Cerebellar nuclear complex (tissue), 1 donor: ENCODE results near the gene CRISPLD2.
"Not testable (repeated sequence)": the region's sequence is repeated elsewhere in the genome, so short reads cannot be mapped to it uniquely, and the experiment has no call there.

Experiments used
- DNase-seq, 2 experiments: peaks; one replicate each; lab custom pipeline; 2025; lab: John Stamatoyannopoulos, UW

CRISPLD2 gene

DNA sequence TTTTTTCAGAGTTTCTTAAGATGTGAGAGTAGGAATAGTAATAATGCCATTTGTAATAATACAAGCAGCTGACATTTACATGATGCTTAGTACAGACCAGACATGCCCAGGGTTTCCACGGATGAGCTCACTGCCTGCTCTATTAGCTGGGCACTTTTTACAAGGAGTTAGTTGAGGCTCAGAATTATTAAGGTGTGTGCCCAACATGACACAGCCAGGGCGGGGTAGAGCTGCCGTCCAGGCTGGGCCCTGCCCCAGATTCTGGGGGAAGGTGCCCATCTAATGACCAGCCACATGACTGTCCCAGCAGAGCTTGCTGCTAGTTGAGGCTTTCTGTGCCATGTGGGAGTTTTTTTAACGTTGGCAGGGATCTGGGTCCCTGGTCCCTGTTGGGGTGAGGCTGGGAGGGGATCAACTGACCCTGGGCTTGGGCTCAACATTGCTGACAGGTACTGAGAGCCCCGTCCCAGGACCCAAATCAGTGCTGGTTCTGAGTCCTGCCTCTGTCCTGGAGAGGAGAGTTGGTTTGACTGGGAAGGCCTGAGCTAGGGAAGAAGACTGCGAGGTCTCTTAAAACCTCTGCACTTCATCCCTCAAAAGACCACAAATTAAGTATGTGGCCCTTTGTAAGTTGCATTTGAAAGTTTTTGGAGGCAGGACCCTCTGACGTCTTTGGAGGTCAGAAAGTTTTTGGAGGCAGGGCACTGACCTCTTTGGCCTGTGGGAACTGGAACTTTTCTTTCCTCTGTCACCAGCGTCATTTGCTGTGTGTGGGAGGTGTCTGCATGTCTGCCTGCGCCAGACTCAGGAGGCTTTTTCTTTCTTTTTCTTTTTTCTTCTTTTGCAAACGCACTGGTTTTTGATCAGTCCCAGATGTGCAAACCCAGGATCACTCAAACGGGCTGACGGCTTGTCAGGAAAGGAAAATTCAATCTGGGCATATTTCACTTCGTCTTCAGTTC, 2.2 kb downstream of the CRISPLD2 start:
- no peak for DNase-seq

DNA sequence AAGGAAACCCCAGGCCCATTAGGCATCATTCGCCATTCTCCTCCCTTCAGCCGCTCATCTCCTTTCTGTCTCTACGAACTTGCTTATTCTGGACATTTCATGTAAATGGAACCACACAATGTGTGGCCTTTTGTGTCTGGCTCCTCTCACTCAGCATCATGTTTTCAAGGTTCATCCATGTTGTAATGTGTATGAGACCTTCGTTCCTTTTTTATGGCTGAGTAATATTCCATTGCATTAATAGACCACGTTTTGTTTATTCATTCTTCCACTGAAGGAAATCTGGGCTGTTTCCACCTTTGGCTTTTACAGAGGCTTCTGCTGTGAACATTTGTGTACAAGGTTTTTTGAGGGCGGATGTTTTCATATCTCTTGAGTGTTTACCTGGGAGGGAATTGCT, 3.2 kb downstream of the CRISPLD2 start:
- DNase-seq: no peak

DNA sequence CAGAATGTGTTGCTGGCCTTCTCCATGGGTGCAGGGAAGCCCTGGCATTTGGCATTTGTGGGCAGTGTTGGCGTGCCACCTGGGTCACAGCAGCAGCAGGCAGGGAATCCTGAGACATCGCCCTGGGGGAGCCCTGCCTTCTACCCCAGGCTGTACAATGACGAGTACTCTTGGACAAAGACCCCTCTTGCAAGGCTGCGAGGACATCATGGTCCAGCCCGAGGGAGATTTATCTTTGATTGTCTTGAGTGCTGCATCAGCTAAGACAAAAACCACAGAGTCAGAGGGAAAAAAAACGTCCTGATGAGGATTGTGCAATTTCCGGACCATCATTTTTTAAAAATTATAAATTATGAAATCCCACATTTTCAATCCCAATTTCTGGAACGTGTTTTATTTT, 3.7 kb downstream of the CRISPLD2 start:
- DNase-seq: no peak

DNA sequence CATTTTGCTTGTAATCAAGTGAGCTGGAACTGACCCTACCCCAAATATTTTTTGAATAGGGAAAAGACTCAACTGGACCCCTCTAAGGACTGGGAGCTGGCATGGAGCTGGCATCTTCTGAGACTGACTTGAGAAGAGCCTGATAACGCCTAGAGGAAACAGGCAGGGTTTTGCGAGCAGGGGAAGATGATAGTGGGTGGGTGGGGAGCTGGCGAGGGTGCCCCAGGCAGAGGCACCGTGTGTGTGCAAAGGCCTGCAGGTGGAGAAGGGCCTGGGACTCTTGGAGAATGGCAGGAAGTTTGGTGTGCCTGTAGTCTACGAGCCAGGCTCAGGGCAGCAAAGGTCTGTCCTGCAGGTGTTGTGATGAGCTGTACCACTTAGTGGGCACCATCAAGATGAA, 4.1 kb downstream of the CRISPLD2 start:
- DNase-seq: no peak

DNA sequence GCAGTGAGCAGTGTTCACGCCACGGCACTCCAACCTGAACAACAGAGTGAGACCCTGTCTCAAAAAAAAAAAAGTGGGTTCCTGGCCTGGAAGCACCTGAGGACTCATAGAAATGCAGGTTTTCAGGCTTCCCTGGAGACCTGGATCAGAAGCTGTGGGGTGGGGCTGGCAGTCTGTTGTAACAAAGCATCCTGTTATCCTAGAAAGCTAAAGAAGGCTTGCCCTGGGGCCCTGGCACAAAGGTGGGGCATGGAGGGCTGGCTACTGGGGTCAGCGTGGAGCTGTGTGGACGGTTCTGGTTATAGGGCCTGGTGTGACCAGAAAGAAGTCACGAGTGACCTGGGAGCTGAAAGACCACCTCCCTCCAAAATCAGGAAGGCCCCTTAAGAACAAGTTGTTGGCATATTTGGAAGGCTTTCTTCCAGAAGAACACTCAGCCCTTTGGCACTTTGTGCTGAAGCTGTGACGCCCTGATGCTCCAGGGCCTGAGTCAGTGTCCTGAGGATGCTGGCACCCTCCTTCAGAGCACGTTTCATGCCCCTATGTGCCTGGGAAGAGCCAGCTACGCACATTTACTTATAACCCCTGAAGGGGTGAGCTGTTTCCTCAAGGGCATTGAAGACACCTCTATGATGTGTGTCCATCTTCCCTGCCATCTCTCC, 6.2 kb downstream of the CRISPLD2 start:
- DNase-seq: no peak

DNA sequence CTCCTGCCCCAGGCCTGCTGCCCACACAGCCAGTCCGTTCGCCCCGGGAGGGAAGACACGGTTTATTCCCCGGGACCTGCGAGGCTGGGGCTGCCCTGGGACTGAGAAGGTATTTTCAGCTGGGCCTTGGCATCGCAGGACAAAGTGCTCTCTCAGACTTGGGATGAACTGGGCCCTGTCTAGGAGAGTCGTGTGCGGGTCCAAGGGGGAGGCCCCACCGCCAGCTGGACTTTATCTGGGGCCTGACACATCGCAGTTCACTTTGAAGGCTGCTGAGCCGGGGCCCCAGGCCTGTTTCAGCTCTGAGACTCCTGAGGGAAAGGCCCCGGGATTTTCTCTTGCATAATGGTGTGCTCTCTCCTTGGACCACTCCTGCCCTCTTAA, 6.8 kb downstream of the CRISPLD2 start:
- DNase-seq: no peak

DNA sequence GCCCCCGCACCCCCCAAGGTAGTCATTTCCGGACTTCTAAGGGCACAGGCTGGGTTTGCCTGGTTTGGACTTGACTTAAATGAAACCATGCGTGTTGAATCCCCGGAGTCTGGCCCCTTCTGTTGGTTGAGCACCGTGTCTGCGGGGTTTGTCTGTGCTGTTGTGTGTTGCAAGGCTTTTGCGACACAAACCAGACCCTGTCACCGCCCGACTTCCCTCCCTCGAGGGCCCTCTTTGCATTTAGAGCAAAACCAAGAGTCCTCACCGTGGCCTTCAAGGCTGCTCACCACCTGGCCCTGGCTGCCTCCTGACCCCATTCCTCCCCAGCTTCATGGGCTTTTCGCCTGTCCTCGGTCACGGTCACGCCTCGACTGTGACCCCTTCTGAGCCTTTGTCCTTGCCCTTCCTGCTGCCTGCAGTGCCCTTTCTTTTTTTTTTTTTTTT, 7.4 kb downstream of the CRISPLD2 start:
- no peak for DNase-seq

DNA sequence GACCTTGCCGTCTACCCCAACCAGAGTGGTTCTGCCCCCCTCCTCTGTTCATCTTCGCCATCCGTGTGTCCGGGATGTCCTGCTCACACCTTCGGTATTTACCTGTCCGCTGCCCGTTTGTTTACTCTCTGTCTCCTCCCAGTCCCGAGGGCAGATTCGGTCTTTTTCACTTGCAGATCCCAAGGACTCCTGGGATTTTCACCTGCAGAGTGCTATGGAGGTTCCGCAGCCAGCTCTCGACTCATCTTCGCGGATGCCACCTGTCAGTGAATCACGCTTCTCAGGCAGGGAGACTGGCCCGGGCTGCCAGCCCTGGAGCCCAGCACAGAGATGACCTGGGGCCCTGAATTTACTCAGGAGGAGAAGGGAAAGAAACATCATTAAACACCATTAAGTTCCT, 8.1 kb downstream of the CRISPLD2 start:
- no peak for DNase-seq

DNA sequence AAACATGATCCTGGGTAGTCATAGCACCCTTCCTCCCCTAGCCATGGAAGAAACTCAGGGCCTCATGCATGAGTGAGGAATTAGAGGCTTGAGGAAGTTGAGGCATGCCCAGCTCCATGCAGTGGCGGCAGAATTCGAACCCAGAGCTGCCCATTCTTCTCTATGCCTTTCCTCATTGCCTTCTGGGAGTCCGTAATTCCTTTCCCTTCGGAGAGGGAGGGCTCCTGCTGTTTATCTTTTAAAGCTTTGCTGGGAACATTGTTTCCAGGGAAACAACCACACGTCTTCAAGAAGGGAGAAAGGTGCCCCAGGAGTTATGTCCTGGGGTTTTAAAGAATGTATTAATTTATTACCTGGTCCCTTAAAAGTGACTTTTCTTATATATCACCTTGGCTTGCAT, 8.5 kb downstream of the CRISPLD2 start:
- DNase-seq: no peak

DNA sequence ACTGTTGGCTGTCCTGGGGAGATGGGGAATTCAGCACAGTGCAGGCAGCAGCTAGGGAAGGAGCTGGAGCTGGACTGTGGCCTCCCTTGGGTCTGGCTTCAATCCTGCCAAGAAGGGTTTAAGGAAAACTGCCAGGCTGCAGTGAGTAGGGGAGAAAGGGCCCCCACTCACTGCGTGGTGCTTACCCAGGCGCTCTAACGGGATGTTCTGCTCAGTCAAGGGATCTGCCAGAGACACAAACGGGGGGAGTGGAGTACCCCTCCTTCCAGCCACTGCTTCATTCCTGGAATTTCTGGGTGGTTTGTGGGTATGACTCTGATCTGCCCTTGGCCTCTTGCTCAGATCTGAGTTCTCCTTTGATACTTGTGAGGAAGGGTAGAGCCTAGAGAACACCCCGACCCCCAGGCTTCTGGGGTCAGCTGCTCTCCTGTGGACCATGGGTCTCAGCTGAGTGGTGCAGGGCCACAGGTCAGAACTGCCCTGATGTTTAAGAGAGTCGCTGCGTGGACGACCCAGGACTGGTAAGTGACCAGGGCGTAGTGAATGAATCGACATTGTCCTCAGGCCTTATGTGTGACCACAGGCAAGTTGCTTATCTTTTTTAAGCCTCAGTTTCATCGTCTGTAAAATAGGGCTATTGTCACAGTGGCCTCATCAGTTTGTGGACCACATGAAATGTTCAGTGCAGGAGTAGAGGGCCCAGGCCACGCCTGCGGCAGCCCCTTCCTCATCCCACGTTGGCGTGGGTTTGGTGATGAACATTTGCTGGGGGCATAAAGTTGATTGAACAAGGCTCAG, 9.6 kb downstream of the CRISPLD2 start:
- DNase-seq: no peak

DNA sequence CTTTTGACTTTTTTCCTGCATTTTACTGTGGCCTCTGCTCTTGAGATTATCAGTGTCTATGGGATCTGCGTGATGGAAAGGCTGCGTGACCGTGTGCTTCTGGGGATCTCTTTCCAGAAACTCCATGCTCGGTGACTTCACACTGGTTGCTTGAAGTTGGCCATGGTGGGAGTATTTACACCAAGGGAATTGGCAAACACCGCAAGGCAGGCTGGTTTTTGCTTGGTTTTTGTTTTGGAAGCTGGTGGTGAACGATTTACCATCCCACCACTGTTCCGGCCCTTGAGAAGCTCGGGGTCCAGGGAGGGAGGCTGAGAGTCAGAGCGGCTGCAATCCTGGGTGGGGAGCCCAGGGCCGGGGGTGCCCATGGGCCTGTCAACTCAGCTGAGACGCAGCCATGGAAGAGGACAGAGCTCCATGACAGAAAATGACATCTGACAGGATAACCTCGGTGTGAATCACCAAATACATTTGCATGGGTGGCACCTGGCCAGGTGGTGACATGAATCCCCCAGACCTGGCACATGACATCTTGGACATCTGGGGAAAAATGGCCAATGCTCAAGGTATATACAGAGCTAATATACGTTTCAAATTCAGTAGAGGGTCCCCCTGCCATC, 11.1 kb downstream of the CRISPLD2 start:
- DNase-seq: no peak

DNA sequence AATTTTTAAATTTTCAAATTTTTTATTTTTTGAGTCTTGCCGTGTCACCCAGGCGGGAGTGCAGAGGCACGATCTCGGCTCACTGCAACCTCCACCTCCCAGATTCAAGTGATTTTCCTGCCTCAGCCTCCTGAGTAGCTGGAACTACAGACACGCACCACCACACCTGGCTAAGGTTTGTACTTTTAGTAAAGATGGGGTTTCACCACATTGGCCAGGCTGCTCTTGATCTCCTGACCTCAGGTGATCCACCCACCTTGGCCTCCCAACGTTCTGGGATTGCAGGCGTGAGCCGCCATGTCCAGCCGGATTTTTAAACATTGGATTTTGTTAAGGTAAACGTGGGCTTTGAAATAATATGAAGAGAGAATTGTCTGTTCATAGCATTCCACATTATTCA, 11.9 kb downstream of the CRISPLD2 start:
- DNase-seq: not testable (repeated sequence)

DNA sequence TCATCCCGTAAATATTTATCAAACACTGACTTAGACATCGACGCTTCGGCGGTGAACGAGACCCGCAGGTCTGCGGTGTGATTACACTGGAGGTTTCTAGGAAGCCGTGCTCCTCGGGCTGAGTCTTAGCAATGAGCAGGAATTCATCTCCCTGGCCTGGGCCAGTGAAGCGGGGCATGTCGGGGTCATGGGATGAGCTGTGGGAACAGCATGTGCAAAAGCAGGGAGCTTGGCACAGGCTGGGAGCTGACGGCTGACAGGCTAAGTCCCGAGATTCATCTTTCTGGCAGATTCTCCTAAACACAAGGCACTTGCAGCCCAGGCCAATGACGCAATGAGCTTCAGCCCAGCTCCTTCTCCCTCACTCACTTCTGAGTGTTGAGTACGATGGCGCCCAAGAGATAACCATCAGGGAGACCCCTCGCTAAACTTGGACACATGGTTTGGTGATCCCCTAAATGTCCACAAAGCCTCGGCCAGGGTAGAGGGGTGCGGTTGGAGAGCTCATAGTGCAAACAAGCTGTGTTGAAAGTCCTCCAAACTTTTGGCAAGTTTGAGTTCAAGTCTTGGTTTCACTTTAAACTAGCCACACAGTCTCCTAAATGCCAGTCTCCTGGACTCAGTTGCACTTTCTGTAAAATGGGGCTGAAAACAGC, 12.8 kb downstream of the CRISPLD2 start:
- DNase-seq: peak in 1 of 2 experiments; percentile 69

DNA sequence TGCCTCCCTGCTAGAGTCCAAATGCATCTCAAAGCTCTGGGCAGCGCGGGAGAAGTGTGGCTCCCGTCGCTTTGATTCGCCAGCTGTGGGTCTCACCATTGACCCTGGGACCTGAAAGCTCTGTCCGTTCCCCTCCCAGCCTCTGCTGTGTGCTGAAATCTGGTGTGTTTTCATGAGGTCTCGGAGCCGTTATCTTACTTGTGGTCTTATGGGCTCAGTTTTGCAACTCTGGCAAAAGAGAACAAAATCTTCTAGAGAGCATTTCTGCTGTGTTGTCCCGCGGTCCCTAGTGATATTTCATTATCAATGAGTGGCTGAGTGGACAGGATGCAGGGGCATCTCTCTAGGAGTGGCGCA, 13.3 kb downstream of the CRISPLD2 start:
- DNase-seq: no peak

DNA sequence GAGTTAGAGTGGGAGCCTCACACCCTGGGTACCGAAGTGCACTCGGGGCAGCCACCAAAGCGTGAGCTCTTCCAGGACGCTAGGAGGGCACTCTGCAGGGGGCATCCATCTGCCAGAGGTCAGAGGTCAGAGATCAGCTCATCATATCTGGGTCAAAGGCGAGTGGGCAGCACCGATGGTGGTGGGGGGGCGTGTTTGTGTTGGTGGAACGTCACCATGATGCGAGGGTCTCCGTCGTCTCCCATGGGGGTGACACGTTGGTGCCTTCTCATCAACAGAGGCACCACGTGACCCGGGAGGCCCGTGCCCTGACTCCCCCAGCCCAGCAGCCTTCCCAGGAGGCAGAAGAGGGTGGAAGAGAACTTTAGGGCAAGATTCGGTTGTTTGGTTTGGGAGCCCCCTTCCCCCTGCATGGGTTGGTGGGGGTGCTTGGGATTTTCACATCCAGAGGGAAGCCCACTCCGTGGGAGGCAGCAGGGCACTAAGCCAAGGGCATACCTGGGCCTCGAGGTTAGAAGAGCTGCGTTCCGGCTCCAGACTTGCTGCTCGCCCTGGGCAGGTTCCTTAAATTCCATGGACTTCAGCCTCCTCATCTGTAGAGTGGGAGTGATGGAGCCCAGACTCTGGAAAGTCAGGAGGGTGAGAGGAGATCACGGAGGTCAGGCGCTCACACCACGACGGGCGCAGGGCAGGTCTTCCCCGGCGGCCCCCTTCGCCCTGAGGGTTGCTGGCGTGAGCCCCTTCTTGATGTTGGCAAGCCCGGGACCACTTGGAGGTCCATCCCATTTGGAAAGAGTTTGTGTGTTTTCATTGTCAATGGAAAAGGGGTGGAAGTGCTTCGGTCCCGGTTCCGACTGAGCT, 14.0 kb downstream of the CRISPLD2 start:
- DNase-seq: no peak

DNA sequence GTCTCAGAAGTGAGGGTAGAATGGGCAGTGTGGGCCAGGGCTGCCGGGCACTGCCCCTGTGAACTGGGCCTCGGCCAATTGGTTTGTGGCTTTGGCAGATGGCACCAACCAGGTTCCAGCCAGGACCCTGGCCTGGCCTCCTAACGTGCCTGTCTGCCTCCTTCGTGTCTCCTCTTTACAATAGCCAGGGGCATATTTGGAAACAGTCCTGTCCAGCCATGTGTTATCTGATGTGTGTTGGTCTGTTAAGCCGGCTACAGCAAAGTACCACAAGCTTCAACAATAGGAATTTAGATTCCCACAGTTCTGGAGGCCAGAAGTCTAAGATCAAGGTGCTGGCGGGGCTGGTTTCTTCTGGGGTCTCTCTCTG, 14.6 kb downstream of the CRISPLD2 start:
- peak in 1 of 2 experiments; percentile 28 for DNase-seq

DNA sequence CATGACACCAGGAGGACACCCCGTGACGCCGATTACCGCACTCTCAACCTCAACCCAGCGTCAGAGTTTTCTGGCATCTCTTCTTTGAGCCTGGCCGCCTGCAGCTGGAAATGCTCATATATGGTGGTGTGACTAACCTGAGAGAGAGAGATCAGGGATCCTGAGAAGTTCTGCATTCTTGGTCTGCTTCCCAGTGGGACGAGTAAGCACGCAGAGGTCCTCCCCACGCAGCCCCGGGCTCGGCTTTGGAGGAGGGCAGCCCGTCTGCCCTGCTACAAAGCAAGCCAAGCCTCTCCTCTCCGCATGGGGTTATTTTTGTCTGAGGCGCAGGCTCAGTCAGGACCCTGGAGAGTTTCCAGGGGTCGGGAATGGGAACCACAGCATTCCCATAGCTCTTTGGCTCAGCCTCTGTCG, 16.5 kb downstream of the CRISPLD2 start:
- no peak for DNase-seq

DNA sequence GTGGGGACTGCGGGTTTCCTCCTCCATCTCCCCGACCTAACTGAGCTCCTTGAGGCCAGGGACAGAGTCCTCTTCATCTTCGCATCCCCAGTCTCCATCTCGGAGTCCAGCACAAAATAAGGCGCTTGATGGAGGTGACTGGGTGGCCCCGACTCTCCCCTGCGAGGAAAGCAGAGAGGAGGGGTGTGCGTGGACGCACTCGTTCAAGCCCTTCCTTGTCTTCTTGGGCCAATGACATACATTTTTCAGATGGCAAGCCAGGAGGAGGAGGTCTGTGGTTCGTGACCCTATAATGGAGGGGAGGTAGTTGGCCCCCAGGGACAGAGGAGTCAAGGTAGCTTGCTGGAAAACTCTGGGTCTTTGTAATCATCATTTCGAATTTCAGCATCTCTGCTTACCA, 17.2 kb downstream of the CRISPLD2 start:
- DNase-seq: no peak

DNA sequence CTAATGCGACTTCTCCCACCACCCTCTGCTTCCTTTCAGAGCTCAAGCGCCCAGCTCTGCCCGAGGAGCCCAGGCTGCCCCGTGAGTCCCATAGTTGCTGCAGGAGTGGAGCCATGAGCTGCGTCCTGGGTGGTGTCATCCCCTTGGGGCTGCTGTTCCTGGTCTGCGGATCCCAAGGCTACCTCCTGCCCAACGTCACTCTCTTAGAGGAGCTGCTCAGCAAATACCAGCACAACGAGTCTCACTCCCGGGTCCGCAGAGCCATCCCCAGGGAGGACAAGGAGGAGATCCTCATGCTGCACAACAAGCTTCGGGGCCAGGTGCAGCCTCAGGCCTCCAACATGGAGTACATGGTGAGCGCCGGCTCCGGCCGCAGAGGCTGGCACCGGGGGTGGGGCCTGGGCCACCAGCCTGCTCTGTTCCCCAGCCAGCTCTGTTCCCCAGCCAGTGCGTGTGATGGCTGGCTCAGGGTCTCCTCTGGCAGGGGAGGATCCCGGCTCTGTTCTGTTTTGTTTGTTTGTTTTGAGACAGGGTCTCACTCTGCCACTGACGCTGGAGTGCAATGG, 18.7 kb downstream of the CRISPLD2 start:
- no peak for DNase-seq

DNA sequence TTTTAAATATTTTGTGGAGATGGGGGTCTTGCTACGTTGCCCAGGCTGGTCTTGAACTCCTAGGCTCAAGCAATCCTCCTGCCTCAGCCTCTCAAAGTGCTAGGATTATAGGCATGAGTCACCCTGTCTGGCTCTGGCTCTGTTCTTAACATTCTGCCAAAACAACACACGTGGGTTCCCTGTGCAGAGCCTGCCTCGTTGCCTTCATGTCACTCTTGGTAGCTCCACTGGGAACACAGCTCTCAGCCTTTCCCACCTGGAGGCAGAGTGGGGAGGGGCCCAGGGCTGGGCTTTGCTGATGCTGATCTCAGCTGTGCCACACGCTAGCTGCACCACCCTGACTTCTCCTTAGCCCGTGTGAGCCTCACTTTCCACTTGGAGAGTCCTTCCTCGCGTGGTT, 19.3 kb downstream of the CRISPLD2 start:
- no peak for DNase-seq
